IPS-NIHi11 (cell line): ENCODE measurements around the gene LRSAM1.

ENCODE experiments used
- DNase-seq: peaks from one replicate; pipeline ENCODE4 v3.0.0; 2012; ENCODE audit warnings: mixed read lengths, low spot score

The LRSAM1 gene

DNA sequence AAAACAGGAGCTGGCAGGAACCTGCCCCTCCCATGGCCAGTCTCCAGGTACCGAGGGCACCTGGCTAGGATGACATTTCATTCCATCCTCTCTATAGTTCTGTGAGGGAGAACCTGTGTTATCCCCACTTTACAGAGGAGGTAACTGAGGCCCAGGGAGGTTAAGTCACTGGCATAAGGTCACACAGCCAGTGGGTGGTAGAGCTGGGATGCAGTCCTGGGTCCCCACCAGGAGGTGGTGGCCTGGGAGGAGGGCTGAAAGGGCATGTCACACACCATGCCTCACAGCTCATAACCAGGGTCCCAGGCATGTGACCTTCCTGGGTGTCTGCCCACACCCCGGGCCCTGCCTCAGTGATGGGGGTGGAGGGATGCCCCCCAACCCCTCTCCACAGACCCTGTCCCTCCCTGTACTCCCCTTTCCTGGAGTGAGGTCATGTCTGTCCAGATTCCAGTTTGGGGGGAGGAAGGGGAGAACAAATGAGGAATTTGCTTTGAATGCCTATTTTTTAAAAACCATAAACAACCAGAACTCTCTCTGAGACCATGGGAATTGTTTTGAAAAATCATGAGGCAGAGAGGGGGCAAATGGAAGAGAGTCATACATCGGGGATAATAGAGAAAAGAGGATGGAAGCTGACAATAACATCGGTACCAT is 83.1 kb downstream of the LRSAM1 start:
- no peak for DNase-seq

DNA sequence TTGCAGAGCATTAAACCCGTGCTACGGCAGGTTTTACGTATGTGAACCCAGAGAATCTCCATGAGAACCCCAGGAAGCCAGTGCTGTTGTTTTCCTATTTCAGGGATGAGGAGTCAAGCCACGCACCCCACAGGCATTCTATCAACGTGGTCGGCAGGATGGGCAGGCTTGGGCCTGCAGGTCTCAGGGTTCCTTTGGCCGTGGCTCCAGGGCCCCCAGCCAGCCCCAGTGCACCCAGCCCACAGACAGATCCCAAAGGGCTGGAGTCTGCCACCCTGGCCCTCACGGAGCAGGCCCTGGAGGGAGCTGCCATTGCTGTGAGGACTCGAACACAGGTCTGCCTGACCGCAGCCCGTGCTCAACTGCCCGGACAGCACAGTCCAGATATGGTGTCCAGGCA is 83.6 kb downstream of the LRSAM1 start:
- no peak for DNase-seq

DNA sequence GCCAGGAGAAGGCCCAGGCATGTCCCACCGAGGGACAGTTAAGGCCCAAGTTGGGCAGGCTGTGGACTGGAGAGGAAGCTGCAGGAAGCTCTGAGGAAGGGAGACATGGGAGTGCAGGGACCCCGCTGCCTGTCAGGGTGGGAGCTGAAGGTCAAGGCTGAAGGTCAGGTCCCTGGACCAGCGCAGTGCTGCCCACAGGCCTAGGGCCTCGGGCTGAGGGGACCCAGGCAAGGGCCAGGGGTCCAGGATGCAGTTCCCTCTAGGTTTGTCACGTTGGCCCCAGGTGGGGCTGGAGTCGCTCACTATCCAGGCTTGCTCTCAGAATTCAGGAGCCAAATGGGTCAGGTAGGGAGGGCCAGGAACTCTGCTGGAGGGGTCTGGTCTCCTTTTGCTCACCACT is 84.1 kb downstream of the LRSAM1 start:
- DNase-seq, result no peak

DNA sequence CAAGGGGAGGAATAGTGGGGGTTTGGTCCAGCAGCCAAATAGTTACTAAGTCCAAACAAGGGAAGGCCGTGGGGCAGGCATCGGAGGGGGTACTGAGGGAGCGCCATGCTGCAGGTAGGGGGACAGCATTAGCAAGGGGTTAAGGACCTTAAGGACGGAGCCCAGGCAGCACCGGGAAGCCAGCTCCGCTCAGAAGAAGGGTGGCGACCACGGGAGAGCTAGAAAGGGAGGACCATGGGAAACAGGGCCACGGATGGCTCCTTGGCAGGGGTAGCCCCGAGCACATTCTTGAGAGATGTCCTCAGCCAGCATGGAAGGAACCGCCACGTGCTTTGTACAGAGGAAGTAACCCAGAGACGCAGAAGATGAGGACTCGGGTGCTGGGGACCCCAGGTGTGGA is 84.5 kb downstream of the LRSAM1 start:
- no peak for DNase-seq

DNA sequence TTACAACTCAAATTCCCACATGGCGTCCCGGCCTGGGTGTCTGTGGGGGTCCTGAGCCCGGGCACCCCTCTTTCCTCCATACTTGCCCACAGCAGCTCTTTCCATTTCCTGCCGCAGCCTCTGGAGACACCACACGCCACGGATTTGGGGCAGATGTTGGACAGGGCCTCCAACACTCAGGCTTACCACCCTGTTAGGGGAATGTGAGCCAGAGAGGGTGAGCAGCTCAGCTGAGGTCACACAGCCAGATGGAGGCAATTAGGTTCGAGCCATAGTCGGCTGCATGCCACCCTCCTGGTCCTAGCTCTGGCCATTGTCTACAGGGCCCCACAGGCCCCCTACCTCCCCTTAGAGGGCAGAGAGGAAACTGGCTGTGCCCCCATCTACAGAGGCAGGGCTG is 85.2 kb downstream of the LRSAM1 start:
- no peak for DNase-seq

DNA sequence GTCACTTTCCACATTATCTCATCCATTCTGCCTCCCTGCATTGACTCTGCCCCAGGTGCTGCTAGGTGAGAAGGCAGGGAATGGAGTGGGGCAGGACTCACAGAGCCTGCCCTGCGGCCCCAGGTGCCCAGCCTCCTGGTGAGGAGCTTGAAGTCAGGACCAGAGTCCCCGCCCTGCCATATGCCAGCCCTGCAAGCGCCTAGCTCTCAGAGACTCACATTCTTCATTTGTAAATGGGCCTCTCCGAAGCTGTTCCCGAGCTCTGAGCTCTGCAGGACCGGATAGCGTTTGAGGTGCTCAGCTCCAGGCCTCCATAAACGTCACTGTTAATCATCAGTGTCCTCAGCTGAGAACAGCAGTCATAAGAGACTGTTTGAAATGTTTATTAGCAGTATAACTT is 85.7 kb downstream of the LRSAM1 start:
- DNase-seq, result no peak

DNA sequence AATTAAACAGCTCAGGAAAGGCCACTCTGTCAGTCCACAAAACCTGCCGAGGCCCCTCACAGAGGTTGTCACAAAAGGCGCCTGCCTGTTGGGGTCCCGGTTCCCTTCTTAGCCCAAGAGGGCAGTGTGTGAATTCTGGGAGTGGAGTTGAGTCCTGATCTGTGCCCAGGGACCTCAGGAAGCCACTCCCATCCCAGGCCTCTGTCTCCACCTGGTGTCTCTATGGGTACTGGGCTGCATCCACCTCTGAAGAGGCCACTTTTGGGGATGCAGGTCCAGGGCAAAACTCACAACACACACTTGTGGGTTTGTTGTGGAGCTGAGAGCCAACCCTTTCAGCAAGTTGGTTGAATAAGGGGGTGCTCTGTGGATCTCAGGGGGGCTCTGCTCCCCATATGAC is 86.5 kb downstream of the LRSAM1 start:
- peak; percentile 77 for DNase-seq

DNA sequence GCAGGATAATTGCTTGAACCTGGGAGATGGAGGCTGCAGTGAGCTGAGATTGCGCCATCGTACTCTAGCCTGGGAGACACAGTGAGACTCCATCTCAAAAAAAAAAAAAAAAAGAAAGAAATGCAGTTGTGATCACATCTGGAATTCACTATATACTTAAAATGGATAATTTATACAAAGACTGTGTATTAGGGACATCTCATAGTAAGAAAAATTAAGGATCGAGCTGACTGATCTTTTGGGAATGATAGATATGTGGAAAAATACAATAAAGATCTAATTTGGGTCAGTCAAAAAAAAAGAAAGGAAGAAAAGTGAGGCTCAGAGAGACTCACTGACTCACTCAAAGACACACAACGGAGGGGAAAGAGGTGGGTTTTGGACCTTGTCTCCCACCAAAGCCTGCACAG is 87.5 kb downstream of the LRSAM1 start:
- no peak for DNase-seq

DNA sequence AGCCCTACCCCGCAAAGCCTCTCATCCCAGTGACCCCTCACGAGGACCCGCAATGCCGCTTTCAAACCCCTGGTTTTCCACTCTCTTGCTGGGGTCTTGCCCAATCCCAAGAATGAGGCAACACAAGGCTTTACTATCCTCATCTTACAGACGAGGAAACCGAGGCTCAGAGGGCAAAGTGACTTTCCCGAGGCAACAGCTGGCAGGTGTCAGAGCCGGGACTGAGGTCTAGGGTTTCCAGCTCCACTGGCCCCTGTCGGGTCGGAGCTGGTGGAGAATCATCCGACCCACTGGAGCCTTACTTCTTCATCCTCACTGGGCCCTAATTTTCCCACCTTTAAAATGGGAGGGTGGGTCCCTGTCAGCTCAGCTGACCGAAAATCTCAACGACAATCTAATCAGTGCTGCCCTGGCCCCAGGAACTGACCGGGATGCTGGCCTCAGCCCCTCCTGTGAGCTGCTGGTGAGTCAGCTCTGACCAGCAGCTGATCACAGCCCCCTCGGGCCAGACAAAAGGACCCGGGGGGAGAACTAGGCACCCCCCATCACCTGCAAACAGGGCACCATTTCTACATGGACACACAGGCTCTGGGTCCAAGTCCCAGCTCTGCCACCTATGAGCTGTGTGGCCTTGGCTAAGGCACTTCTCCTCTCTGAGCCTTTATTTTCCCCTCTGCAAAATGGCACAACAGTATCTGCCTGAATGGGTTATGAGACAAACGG is 88.1 kb downstream of the LRSAM1 start:
- DNase-seq, result no peak

DNA sequence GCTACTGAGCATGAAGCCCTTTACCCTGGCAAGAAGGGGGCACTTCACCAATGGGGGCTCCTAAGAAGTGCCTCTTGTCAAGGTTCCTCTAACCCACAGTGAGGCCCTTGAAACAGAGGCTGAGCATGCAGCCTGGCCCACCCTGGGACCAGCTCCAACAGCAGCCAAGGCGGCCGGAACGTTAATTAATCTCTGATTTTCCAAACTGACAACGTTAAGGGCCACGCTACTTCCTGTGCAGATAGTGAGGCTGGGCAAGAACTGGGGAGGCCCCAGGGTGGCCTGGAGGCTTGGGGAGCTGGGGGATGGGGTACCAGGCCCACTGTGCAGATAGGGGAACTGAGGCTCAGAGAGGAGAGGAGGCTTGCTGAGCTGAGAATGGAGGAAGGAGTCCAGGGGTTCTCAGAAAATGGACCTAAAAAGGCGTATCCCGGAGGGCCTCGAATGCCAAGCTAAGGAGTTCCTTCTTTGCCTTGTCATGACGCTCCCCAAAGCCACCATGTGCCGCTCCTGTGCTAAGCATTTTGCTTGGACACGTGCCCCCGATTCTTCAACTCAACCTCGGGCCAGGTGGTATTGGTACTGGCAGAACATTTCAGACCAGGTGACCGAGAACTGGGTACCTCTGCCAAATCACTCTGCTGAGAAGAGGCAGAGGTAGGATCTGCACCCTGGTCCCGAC is 88.8 kb downstream of the LRSAM1 start:
- DNase-seq, result no peak

DNA sequence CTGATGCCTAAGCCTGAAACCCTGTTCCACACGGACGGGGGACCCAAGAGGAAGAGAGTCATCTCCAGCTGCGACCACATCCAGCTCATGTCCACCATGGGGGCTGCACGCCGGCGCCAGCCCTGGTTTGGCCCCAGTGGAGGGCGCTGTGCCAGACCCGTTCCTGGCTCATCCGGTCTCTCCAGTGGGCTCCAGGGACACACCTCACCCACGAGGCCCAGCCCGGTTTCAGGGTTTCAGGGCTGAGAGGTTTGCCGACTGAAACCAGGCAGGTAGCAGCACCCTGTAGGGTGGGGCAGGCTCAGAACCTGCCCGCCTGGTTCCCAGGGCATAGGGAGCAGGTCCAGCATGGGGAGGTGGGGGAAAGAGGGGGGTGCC is 89.3 kb downstream of the LRSAM1 start:
- peak; percentile 76 for DNase-seq

DNA sequence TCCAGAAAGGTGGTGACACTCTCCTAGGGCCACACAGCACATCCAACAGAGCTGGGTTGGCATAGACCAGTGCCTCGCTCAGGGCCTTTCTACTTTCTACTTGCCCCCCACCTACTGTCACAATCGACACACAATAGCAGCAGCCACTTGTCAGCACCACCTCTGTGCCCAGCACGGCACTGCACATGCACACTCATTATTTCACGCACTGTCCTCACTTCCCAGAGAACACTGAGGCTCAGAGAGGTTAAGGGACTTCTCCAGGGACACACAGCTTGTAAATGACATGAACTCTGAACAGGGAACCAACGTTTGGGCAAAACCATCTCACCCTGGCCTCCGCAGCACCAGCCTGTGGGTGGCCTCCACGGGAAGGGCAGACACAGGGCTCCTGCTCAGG is 89.9 kb downstream of the LRSAM1 start:
- no peak for DNase-seq

DNA sequence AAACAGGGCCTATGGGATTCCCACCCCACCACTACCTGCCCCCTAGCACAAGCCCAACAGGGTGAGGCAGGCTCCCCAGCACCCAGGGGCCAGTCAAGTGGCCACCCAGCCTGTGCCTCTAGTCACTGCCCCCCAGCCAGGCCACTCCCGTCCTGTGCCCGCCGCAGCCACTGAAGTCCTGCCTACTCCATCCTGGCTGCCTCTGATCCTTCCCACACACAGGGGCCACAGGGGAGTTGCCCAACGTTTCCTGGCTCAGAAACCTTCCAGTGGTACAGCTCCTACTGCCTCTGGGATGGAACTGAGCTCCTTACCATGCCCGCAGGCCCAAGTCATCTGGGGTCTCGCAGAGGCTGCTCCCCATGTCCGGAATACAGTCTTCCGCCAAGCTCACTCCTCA is 90.6 kb downstream of the LRSAM1 start:
- no peak for DNase-seq

DNA sequence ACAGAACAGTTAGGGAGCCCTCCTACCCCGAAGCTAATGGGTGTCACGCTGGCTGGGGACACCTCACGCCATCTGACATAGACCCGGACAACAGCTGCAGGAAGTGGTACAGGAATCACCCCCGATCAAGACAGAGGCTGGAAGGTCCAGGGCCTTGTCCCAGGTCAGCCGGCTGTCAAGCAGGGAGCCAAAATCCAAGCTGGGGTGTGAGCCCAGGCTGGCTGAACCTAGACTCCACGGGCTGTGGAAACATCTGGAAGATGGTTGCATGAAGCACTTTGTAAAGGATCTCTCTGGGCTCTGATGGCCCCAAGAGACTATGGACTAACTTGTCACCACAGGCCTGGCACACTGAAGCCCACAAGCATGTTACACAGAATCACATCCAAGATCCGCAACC is 91.9 kb downstream of the LRSAM1 start:
- DNase-seq, result no peak

DNA sequence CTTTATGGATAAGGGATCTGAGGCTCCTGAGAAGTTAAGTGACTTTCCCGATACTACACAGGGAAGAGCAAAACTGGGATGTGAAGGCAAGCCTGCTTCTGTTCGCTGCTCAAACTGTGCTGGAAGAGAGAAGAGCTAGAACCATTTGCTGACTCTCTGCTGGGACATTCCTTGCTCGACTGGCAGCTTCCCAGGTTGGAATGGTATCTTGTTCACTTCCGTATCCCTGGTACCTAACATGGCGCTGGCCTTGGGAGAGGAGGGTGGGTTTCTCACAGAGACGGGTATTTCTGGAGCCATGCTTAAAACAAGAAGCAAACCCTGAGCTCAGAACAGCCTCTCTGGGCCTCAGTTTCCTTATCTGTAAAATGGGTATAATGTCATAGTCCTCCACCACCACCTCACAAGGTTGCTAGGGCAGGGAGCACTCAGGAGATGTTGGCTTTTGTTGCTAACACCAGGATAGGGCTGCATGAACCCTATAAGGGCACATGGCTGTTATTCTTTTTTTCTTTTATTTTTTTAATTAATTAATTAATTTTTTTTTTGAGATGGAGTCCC is 92.7 kb downstream of the LRSAM1 start:
- no peak for DNase-seq

DNA sequence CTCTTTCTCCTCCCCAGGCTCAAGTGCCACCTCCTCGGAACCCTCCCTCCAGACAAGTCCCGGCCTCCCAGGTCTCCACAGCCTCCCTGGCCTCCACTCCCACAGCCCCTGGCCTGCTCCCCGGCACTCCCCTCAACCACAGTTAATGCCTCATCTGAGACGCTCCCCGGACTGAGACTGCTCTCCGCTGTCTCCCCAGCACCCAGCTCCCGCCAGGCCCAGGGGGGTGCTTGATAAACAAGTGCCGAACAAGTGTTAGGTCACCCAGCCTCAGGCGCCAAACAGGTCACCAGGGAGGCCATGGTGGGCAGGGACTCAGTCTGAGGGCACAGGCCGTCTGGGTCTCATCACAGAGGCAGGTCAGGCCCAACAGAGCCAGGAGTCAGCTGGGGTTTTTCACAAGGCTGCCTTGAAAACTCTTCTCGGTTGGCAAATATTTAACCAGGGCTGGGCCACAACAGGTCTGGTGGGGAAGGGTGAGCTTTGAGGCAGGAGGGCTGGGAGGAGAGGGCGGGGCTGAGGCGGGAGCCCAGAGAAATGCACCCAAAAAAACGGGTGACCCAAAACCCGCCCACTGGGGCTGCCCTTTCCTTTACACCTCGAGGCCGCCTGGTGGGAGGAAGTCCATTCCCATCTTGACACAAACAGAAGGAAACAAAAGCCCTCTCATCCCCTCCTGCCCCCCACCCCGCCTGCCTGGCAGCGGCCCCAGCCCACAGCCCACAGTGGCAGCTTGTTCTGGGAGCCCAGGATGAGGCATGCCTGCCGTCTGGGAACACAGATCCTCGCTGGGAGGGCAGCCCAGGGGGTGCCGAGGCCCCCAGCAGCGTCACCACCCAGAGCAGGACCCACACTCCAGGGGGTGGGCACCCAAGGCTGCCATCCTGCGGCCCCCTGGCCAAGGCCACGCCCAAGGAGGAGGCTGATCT is 94.2 kb downstream of the LRSAM1 start:
- DNase-seq, result peak; percentile 69

DNA sequence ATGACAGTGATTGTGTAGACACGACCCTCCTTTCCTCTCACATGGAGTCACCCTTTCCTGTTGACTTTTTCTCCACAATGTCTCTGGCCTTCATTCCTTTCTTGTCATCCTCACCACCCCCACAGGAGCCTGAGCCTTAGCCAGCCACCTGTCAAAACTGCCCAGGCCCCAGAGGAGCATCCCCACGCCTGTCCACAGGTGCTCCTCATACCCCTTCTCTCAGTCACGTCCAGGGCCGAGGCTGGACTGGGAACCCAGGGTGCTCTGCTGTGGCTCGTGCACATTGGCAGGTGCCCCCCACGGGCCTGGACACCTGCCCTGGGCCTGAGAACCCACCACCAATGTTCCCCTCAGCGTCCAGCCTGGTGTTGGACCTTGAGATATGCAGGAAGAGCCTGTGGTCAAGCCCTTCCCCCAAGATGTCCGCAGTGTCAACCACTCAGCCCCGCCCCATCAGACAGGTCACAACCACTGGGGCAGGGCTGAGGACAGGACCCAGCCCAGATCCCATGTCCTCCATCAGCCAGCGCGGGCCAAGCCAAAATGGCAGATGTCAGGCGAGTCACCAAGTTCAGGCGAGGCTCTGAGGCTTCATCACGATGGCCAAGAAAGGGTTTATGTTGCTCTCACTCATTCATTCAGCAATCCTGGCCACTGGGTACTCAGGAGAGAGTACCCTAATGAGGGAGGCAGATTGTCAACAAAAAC is 95.0 kb downstream of the LRSAM1 start:
- no peak for DNase-seq

DNA sequence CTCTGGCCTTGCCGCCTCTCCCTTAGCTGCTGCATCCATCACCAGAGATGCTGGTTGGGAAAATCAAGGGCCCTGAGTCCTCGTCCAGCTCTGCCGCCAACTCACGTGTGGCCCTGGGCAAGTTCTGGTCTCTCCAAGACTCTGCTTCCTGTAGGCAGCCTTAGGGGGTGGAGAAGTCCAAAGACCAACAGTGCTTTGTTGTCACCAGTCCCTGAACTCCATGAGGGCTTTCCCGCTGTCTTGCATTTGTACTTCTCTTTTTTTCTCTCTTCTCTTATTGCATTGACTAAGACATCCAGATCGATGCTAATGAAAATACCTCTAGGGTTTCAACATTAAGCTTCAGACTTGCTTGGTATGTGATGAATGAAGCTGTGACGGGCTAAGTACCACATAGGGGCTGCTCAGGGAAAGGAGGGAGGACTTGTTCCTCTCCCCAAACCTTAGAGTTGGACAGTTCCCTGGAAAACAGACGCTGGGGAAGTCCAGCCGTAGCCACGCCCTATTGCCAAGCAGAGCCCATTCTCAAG is 97.1 kb downstream of the LRSAM1 start:
- DNase-seq, result no peak

DNA sequence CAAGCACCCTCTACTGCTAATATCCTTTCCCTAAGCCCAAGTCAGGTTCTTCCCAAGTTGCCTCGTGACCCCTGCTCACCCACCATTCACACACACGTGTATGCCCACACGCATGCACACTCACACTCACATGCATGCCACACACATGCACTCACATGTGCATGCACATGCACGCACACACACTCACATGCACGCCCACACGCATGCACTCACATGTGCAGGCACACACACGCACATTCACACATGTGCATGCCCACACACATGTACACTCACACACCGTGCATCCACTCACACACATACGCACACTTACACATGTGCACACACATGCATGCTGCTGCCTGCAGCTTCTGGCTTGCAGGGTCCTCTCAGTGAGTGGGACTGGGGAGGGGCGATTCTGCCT is 97.9 kb downstream of the LRSAM1 start:
- DNase-seq, result no peak

DNA sequence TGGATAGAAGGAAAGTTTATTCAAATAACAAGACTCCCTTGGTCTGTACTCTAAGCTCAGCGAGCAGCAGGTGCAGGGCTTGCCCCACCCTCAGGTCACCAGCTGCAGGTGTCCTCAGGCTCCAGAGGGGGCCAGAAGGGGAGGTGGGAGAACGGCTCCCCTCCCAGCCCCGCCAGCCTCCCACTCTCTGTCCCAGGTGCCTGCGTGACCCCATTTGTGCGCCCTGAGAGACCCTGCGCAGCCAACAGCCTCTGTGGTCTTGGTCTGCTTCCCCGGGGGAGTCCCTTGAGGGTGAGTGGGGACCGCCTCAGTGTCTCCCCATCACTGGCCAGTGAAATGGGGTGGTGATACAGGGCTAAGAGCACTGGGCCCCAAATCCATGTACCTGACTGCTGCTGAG is 98.4 kb downstream of the LRSAM1 start:
- DNase-seq, result no peak

DNA sequence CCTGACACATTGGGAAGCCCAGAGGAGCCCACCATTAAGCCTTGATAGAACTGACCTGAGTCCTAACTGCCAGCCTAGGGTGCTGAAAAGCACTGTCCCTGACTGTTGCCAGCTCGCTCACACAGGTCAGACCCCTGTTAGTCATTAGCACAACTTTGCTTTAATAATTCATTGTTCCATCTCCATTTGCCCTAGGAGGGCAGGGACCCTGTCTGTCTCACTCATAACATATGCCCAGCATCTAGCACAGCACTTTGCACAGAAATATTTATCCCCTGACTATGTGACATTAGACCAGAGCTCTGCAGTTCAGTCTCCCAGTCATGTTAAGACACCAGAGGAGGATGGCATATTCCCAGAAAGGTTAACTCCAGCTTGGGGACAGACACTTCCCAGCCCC is 99.0 kb downstream of the LRSAM1 start:
- DNase-seq, result no peak
